K562 (cell line): Measurements from ENCODE around the gene ZCWPW1. TPM values are rescaled to one million over a fixed set of nuclear protein-coding genes. Genes with fewer than 3 reads are reported as not detected.
A peak's percentile ranks its signal among the peaks of the same experiment; 100 is the strongest.

Experiments
- CBFA2T2 ChIP-seq: fragments of 450-650 bp; conservative IDR thresholded peaks from 2 replicates; pipeline ENCODE4 v1.6.1; 2017; ENCODE audit warnings: mild to moderate bottlenecking
- DMBX1 ChIP-seq: fragments of 250-450 bp; sonication (Bioruptor Pico); IDR thresholded peaks from 2 replicates; pipeline ENCODE4 v1.8.0; 2022; ENCODE audit warnings: inconsistent platforms, mild to moderate bottlenecking, moderate library complexity, borderline replicate concordance
- DPF2 ChIP-seq: fragments of 450-650 bp; IDR thresholded peaks from 2 replicates; pipeline ENCODE4 v1.6.1; 2016
- ETV5 ChIP-seq: sonication (generic); formaldehyde crosslinking; IDR thresholded peaks from 2 replicates; pipeline ENCODE4 v1.4.0; 2020; ENCODE audit warnings: low read depth, mild to moderate bottlenecking, missing genetic modification reagents
- NCOR1 ChIP-seq: fragments of 450-650 bp; IDR thresholded peaks from 2 replicates; pipeline ENCODE4 v1.6.1; 2016; ENCODE audit warnings: mild to moderate bottlenecking, moderate library complexity
- POLR2A ChIP-seq: fragments of 450-650 bp; conservative IDR thresholded peaks from 2 replicates; pipeline ENCODE4 v1.6.1; 2016
- RAD21 ChIP-seq, 2 experiments: fragments of 250-450 bp in 1 of 2; fragments of 450-650 bp in 1 of 2; sonication (Bioruptor Pico) in 1 of 2; formaldehyde crosslinking in 1 of 2; IDR thresholded peaks in 1 of 2; conservative IDR thresholded peaks in 1 of 2; 2 replicates each; pipeline versions ENCODE4 v1.4.0 to v1.8.0; 2020 to 2022; ENCODE audit warnings: mild to moderate bottlenecking in 2 of 2, moderate library complexity in 1 of 2
- RCOR1 ChIP-seq, 2 experiments: IDR thresholded peaks; 2 replicates each; pipeline ENCODE4 v1.6.1; 2012; ENCODE audit warnings: low read depth in 2 of 2, low read length in 2 of 2, borderline replicate concordance in 1 of 2, improper control_type of control experiment in 1 of 2
- THRAP3 ChIP-seq: fragments of 450-650 bp; IDR thresholded peaks from 2 replicates; pipeline ENCODE4 v1.6.1; 2016; ENCODE audit warnings: mild to moderate bottlenecking, inconsistent platforms, borderline replicate concordance
- YY1 ChIP-seq, 3 experiments: IDR thresholded peaks; 2 replicates each; pipeline ENCODE4 v1.6.1; 2011; ENCODE audit warnings: low read length in 2 of 3, mild to moderate bottlenecking in 2 of 3, moderate library complexity in 2 of 3, borderline replicate concordance in 1 of 3, control low read depth in 1 of 3, low read depth in 1 of 3; ENCODE audit not compliant: insufficient read depth in 3 of 3, insufficient replicate concordance in 2 of 3, control insufficient read depth in 1 of 3, insufficient read length in 1 of 3; ENCODE audit errors: extremely low read depth in 1 of 3
- ZBTB7A ChIP-seq: IDR thresholded peaks from 2 replicates; pipeline ENCODE4 v1.6.1; 2011; ENCODE audit warnings: low read depth, mild to moderate bottlenecking, low read length, moderate library complexity, borderline replicate concordance; ENCODE audit not compliant: control insufficient read depth
- ZNF644 ChIP-seq: fragments of 200-800 bp; sonication (Bioruptor generic); IDR thresholded peaks from 2 replicates; pipeline ENCODE4 v1.6.1; 2016; ENCODE audit warnings: low read depth, missing genetic modification characterization, missing compliant biosample characterization
- ZZZ3 ChIP-seq: fragments of 450-650 bp; IDR thresholded peaks from 2 replicates; pipeline ENCODE4 v1.6.1; 2016; ENCODE audit warnings: antibody characterized with exemption, mild to moderate bottlenecking, moderate library complexity
- polyA plus RNA-seq, 8 experiments: library from polyadenylated mRNA; depleted of rRNA in 4 of 8; stranded (reverse) in 5 of 8; unstranded in 3 of 8; fragments of >200 nt; fragmentation: Nextera tagmentation in 2 of 8; fragmentation: Illumina TruSeq in 1 of 8; extraction: Ambion mirVana in 2 of 8; extraction: Trizol in 1 of 8; gene quantifications; 2 replicates each; pipeline versions ENCODE4 v1.2.1 to v1.2.3, GENCODE V29; 2011 to 2014; ENCODE audit warnings: inconsistent platforms in 1 of 8, missing spikeins in 1 of 8
- total RNA-seq, 7 experiments: library from RNA; depleted of rRNA in 6 of 7; stranded (reverse); fragments of >200 nt in 6 of 7; fragmentation: Illumina TruSeq in 2 of 7; extraction: Trizol in 2 of 7; gene quantifications; 2 replicates each; pipeline versions ENCODE4 v1.2.1 to v1.2.3, GENCODE V29; 2011 to 2021; ENCODE audit warnings: low replicate concordance in 1 of 7

ZCWPW1 gene
- total and polyA plus RNA-seq, 9 of the 15 experiments (the other 6 are each of a cell fraction or from before 2014, with no cell fraction given) = 0.18 to 1.7 (median 1.2) TPM

GRCh38 chr7:100472854-100473499 lies 44.5 kb upstream of the ZCWPW1 start (continued):
- TF ChIP-seq RAD21 (CRISPR knock-in tag; conservative IDR thresholded peaks at IDR 0.05 in 1 of 2, IDR thresholded peaks at IDR 0.05 in 1 of 2) (0 out of 4 replicates have a peak, but pooled peaks of 1 of the 2 experiments have one; percentile 13), DMBX1 (0 out of 2 replicates have a peak, but pooled peaks have one; percentile 18), NCOR1 (peak; percentile 7; the same call in 1 of the 2 replicates), CBFA2T2 (peak; percentile 78), RCOR1 (IDR thresholded peaks at IDR 0.05; ENCODE audit: borderline replicate concordance in 1 of 2, low read depth in 2 of 2, low read length in 2 of 2) (peak in 1 of 2 experiments; percentile 53; a peak in 1 of 4 replicates), YY1 (IDR thresholded peaks at IDR 0.05; ENCODE audit: borderline replicate concordance in 1 of 3, control insufficient read depth in 1 of 3, extremely low read depth in 1 of 3, insufficient read depth in 3 of 3, insufficient read length in 1 of 3, insufficient replicate concordance in 2 of 3, low read depth in 1 of 3, low read length in 2 of 3) (peak in 1 of 3 experiments; percentile 33), ZBTB7A (peak; percentile 50), DPF2 (peak; percentile 88), ETV5 (CRISPR knock-in tag) (peak; percentile 38; the same call in 1 of the 2 replicates), THRAP3 (no peak), ZNF644 (no peak), ZZZ3 (no peak), POLR2A (0 out of 2 replicates have a peak, but pooled peaks have one; percentile 31)
